ENCODE data around the gene PRCD. TPM values are rescaled to one million over a fixed set of nuclear protein-coding genes. Genes with fewer than 3 reads are reported as not detected.

The PRCD gene
- polyA plus RNA-seq, 1 experiment: 0.21 TPM

GRCh38 chr17:76582660-76583059 lies 42.8 kb downstream of the PRCD start:
- Histone ChIP-seq H3K36me3 (ENCODE audit: control insufficient read depth, insufficient read depth, low read length) (no peaks in the 10 kb centered on the region), H3K4me3 (ENCODE audit: low read depth, low read length) (no peak overlapping the region), H3K27me3 (ENCODE audit: control insufficient read depth, insufficient read depth, low read length) (peaks cover 10% of the 10 kb centered on the region)
- CTCF ChIA-PET: no interaction called here
- DNase-seq (ENCODE audit: low read depth): no peak
- POLR2A ChIA-PET: no interaction called here
- no peak for TF ChIP-seq CTCF (IDR thresholded peaks at IDR 0.05; ENCODE audit: insufficient read depth, low read depth, low read length)

- POLR2A ChIA-PET: interaction anchor here (0.7 kb wide), 1 partner anchor 125 kb away, joined by 3 read pairs; no protein-coding TSS in a partner anchor
- H3K4me3 ChIP-seq (ENCODE audit: low read depth, low read length): peak overlapping the region; percentile 46
- no peak for TF ChIP-seq CTCF (IDR thresholded peaks at IDR 0.05; ENCODE audit: insufficient read depth, low read depth, low read length)
- peaks cover 12% of the 10 kb centered on the region for H3K27me3 ChIP-seq (ENCODE audit: control insufficient read depth, insufficient read depth, low read length)
- H3K36me3 ChIP-seq (ENCODE audit: control insufficient read depth, insufficient read depth, low read length): no peaks in the 10 kb centered on the region
- CTCF ChIA-PET: no interaction called here
- DNase-seq (ENCODE audit: low read depth): no peak
Observed at GRCh38 chr17:76584427-76585032, 44.7 kb downstream of the PRCD start.

DNA sequence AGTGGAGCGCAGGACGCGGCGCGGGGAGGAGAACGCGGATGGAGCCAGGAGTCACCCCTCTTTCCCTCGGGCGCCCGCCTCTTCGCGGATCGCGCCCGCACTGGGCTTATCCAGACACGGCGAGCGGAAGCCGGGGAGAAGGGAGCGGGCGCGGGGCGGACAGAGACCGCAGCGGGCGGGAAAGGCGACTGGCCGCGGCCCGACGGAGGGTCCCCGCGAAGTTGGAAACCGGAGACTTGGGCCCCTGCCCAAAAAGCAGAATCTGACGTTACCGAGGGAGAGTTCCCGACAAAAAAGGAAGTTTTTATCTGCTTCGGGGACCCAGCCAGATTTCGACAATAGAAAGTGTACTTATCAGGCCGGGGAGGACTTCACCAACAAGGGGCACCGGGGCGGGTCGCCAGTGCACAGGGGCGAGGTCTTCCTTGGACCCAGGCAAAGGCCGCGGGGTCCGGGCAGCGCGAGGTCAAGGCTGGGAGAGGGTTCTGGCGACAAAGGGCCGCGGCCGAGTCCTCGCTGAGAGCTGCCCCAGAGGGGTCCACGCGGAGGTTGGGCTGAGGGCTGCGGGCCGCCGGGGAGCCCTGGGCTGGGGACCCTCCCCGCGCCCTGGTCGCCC lies 45.3 kb downstream of the PRCD start:
- POLR2A ChIA-PET: no interaction called here
- no peak for DNase-seq (ENCODE audit: low read depth)

GRCh38 chr17:76585649-76586593 lies 46.1 kb downstream of the PRCD start, which contains the start of gene ST6GALNAC2:
Gene ST6GALNAC2, minus strand, starts transcription at chr17:76585860. Its CDS starts 52 bp downstream, at chr17:76585808.
- peak within 1 kb of the TSS; percentile 46 for H3K4me3 ChIP-seq (ENCODE audit: low read depth, low read length)
- POLR2A ChIA-PET: interaction anchor here (0.7 kb wide), 1 partner anchor 32 kb away, joined by 7 read pairs; no protein-coding TSS in a partner anchor
- TF ChIP-seq CTCF (IDR thresholded peaks at IDR 0.05; ENCODE audit: insufficient read depth, low read depth, low read length): peak; percentile 35
- no peak for DNase-seq (ENCODE audit: low read depth)
- CTCF ChIA-PET: interaction anchor here (0.6 to 1.9 kb wide), 9 partner anchors 11 to 188 kb away, joined by 3 to 8 read pairs (median 3); no protein-coding TSS in a partner anchor
- peaks cover 13% of the 10 kb centered on the region for H3K27me3 ChIP-seq (ENCODE audit: control insufficient read depth, insufficient read depth, low read length)
- H3K36me3 ChIP-seq (ENCODE audit: control insufficient read depth, insufficient read depth, low read length): no peaks in the 10 kb centered on the region

More for the DNA sequence above, 45.3 kb downstream of the PRCD start:
- TF ChIP-seq CTCF (IDR thresholded peaks at IDR 0.05; ENCODE audit: insufficient read depth, low read depth, low read length): no peak
- Histone ChIP-seq H3K4me3 (ENCODE audit: low read depth, low read length) (peak overlapping the region; percentile 46), H3K27me3 (ENCODE audit: control insufficient read depth, insufficient read depth, low read length) (peaks cover 13% of the 10 kb centered on the region), H3K36me3 (ENCODE audit: control insufficient read depth, insufficient read depth, low read length) (no peaks in the 10 kb centered on the region)
- CTCF ChIA-PET: interaction anchor here (1.2 to 1.9 kb wide), 4 partner anchors 12 to 62 kb away, joined by 3 to 8 read pairs (median 4); no protein-coding TSS in a partner anchor
